Measurements from ENCODE around the gene ACTMAP.
"Not testable (repeated sequence)": the region's sequence is repeated elsewhere in the genome, so short reads cannot be mapped to it uniquely, and the experiment has no call there.

DNA sequence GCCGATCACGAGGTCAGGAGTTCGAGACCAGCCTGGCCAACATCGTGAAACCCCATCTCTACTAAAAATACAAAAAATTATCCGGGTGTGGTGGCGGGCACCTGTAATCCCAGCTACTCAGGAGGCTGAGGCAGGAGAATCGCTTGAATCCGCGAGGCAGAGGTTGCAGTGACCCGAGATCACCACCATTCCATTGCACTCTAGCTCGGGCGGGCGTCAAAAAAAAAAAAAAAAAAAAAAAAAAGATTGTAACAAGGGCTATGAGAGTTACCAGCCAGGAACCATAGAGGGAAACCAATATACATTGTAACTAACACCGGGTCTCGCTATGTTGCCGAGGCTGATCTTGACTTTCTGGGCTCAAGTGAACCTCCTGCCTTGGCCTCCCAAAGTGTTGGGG, 18.0 kb downstream of the ACTMAP start:
- TF ChIP-seq, protein P1, sequence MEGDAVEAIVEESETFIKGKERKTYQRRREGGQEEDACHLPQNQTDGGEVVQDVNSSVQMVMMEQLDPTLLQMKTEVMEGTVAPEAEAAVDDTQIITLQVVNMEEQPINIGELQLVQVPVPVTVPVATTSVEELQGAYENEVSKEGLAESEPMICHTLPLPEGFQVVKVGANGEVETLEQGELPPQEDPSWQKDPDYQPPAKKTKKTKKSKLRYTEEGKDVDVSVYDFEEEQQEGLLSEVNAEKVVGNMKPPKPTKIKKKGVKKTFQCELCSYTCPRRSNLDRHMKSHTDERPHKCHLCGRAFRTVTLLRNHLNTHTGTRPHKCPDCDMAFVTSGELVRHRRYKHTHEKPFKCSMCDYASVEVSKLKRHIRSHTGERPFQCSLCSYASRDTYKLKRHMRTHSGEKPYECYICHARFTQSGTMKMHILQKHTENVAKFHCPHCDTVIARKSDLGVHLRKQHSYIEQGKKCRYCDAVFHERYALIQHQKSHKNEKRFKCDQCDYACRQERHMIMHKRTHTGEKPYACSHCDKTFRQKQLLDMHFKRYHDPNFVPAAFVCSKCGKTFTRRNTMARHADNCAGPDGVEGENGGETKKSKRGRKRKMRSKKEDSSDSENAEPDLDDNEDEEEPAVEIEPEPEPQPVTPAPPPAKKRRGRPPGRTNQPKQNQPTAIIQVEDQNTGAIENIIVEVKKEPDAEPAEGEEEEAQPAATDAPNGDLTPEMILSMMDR (IDR thresholded peaks at IDR 0.05; ENCODE audit: low read length), result not testable (repeated sequence)
- not testable (repeated sequence) for TF ChIP-seq EZH2 (IDR thresholded peaks at IDR 0.05; ENCODE audit: borderline replicate concordance, low read length)
